Upper lobe of left lung (tissue), 6 donors: Measurements from ENCODE around the gene DNAJC22. TPM values are rescaled to one million over a fixed set of nuclear protein-coding genes. Genes with fewer than 3 reads are reported as not detected.

Source experiments
- ATAC-seq, 2 donors: fragments of 200-7000 bp; cut with Tn5 transposase; one replicate each; pipeline ENCODE4 v1.9.1; 2022; ENCODE audit warnings: mild to moderate bottlenecking in 2 of 2, moderate library complexity in 2 of 2; ENCODE audit not compliant: low FRiP score in 2 of 2
- DNase-seq, 2 donors: peaks; one replicate each; pipeline ENCODE4 v3.0.0-alpha.2; 2019 to 2020
- H3K27ac ChIP-seq, 4 donors: fragments of 200-600 bp; sonication (generic); one replicate each; pipeline ENCODE4 v1.5.1; 2016 to 2019
- H3K27me3 ChIP-seq, 4 donors: fragments of 200-600 bp; sonication (generic); one replicate each; pipeline ENCODE4 v1.5.1; 2017 to 2019
- H3K36me3 ChIP-seq, 4 donors: fragments of 200-600 bp; sonication (generic); one replicate each; pipeline ENCODE4 v1.5.1; 2016 to 2019
- H3K4me1 ChIP-seq, 4 donors: fragments of 200-600 bp; sonication (generic); one replicate each; pipeline ENCODE4 v1.5.1; 2018 to 2019
- H3K4me3 ChIP-seq, 4 donors: fragments of 200-600 bp; sonication (generic); one replicate each; pipeline ENCODE4 v1.5.1; 2017 to 2019; ENCODE audit warnings: mild to moderate bottlenecking in 2 of 4, moderate library complexity in 1 of 4
- H3K9me3 ChIP-seq, 4 donors: fragments of 200-600 bp; sonication (generic); one replicate each; pipeline ENCODE4 v1.5.1; 2018 to 2019
- CTCF ChIP-seq, 6 experiments: fragments of 450-650 bp in 4 of 6; fragments of 200-600 bp in 2 of 6; sonication (generic) in 2 of 6; IDR thresholded peaks; one replicate each; pipeline ENCODE4 v1.5.1; 2016 to 2019; ENCODE audit warnings: antibody characterized with exemption in 6 of 6
- EP300 ChIP-seq, 4 donors: sonication (generic); formaldehyde crosslinking; IDR thresholded peaks; one replicate each; pipeline ENCODE4 v1.5.1; 2017; ENCODE audit warnings: antibody characterized with exemption in 4 of 4, control low read depth in 2 of 4
- POLR2A ChIP-seq, 4 donors: fragments of 450-650 bp; IDR thresholded peaks; one replicate each; pipeline ENCODE4 v1.5.1; 2016 to 2017; ENCODE audit warnings: antibody characterized with exemption in 4 of 4, mild to moderate bottlenecking in 2 of 4
- POLR2AphosphoS5 ChIP-seq, 2 donors: sonication (generic); formaldehyde crosslinking; IDR thresholded peaks; one replicate each; pipeline ENCODE4 v1.5.1; 2017; ENCODE audit warnings: antibody characterized with exemption in 2 of 2
- WGBS, 2 donors: methylation state at CpG; one replicate each; pipeline ENCODE4 v1.1.5; 2017 to 2018; 5-methylcytosine and 5-hydroxymethylcytosine counted together
- total RNA-seq, 6 donors: library from RNA; depleted of rRNA in 4 of 6; stranded (reverse); fragments of >200 nt in 4 of 6; gene quantifications; one replicate each; pipeline versions ENCODE4 v1.1.0 to v1.2.1, GENCODE V29; 2016 to 2021
- donor health status: DM: no; HTN: no; CAD: no; lungs with moderate emphysema.
- donor health status: DM: no; HTN: yes; CAD: no; lungs with severe emphysema.

Gene DNAJC22
- total RNA-seq, 6 donors from 2014 or later = 0.15 to 0.59 (median 0.38) TPM; not detected in 2

- Histone ChIP-seq H3K4me3 (peak overlapping the region in 1 of 4 donors; percentile 41), H3K4me1 (peaks cover 54 to 59% (median 57%) of the 10 kb centered on the region in 4 donors), H3K27ac (no peak overlapping the region), H3K27me3 (peaks cover 4 to 55% (median 38%) of the 10 kb centered on the region in 4 donors), H3K36me3 (no peaks in the 10 kb centered on the region), H3K9me3 (no peaks in the 10 kb centered on the region)
- 13 to 17% methylated on average over 9 to 15 of the region's 15 CpGs for WGBS, 2 donors
- no peak for ATAC-seq
- DNase-seq = peak in 1 of 2 donors; percentile 8
- TF ChIP-seq CTCF (IDR thresholded peaks at IDR 0.05) = no peak
Observed at GRCh38 chr12:49344486-49345050, 2.1 kb upstream of the DNAJC22 start.

GRCh38 chr12:49345051-49345824, 1.4 kb upstream of the DNAJC22 start:
- Histone ChIP-seq H3K36me3 (no peaks in the 10 kb centered on the region), H3K9me3 (no peaks in the 10 kb centered on the region), H3K4me3 (peak overlapping the region in 3 of 4 donors; percentile 23 to 43 (median 41)), H3K4me1 (peaks cover 54 to 59% (median 57%) of the 10 kb centered on the region in 4 donors), H3K27me3 (peaks cover 4 to 55% (median 38%) of the 10 kb centered on the region in 4 donors), H3K27ac (no peak overlapping the region)
- DNase-seq = peak; percentile 23 to 89
- peak in 1 of 2 donors; percentile 1 for ATAC-seq
- no peak for TF ChIP-seq CTCF (IDR thresholded peaks at IDR 0.05)
- TF ChIP-seq POLR2AphosphoS5 (IDR thresholded peaks at IDR 0.05) = no peak
- no peak for TF ChIP-seq EP300 (IDR thresholded peaks at IDR 0.05)
- TF ChIP-seq POLR2A (IDR thresholded peaks at IDR 0.05) = no peak
- 1 to 2% methylated on average over 25 to 61 of the region's 70 CpGs for WGBS, 2 donors

GRCh38 chr12:49345825-49346658, 646 bp upstream of the DNAJC22 start:
- H3K4me1 ChIP-seq = peaks cover 54 to 59% (median 57%) of the 10 kb centered on the region in 4 donors
- WGBS, 2 donors = 4% methylated on average over 42 to 61 of the region's 61 CpGs
- TF ChIP-seq POLR2A (IDR thresholded peaks at IDR 0.05) (no peak), POLR2AphosphoS5 (IDR thresholded peaks at IDR 0.05) (no peak), EP300 (IDR thresholded peaks at IDR 0.05) (no peak), CTCF (IDR thresholded peaks at IDR 0.05) (no peak)
- H3K9me3 ChIP-seq = no peaks in the 10 kb centered on the region
- no peaks in the 10 kb centered on the region for H3K36me3 ChIP-seq
- no peak overlapping the region for H3K27ac ChIP-seq
- ATAC-seq (no peak), DNase-seq (peak; percentile 8 to 46)
- H3K27me3 ChIP-seq = peaks cover 4 to 55% (median 38%) of the 10 kb centered on the region in 4 donors
- H3K4me3 ChIP-seq = peak overlapping the region in 3 of 4 donors; percentile 23 to 43 (median 41)

GRCh38 chr12:49347311-49348193, 864 bp downstream of the DNAJC22 start:
- Histone ChIP-seq H3K27ac (no peak overlapping the region), H3K4me3 (peak overlapping the region in 3 of 4 donors; percentile 21 to 43 (median 41)), H3K27me3 (peaks cover 4 to 50% (median 35%) of the 10 kb centered on the region in 4 donors), H3K9me3 (no peaks in the 10 kb centered on the region), H3K36me3 (no peaks in the 10 kb centered on the region), H3K4me1 (peaks cover 46 to 51% (median 49%) of the 10 kb centered on the region in 4 donors)
- 9 to 12% methylated on average over 33 to 35 of the region's 37 CpGs for WGBS, 2 donors
- ATAC-seq (peak; percentile 87 to 88), DNase-seq (peak; percentile 68 to 96)
- TF ChIP-seq POLR2AphosphoS5 (IDR thresholded peaks at IDR 0.05) = no peak
- TF ChIP-seq CTCF (IDR thresholded peaks at IDR 0.05) = peak; percentile 89 to 97 (median 92)
